Body of pancreas (tissue), 4 donors: ENCODE measurements around the gene TENM3. TPM values are rescaled to one million over a fixed set of nuclear protein-coding genes. Genes with fewer than 3 reads are reported as not detected.
A peak's percentile ranks its signal among the peaks of the same experiment; 100 is the strongest.

ENCODE experiments used
- ATAC-seq: fragments of 150-250 bp; one replicate; pipeline ENCODE4 v1.9.1; 2016
- DNase-seq, 4 donors: peaks; one replicate each; pipeline ENCODE4 v3.0.0-alpha.2; 2019
- H3K27ac ChIP-seq, 4 donors: fragments of 200-600 bp; sonication (generic); 1 replicate in 3 of 4; 2 replicates in 1 of 4; pipeline versions ENCODE4 v1.5.1 to v1.6.1; 2016 to 2019; ENCODE audit warnings: mild to moderate bottlenecking in 1 of 4, mixed read lengths in 1 of 4, moderate library complexity in 1 of 4
- H3K27me3 ChIP-seq, 2 donors: fragments of 200-600 bp; sonication (generic); one replicate each; pipeline ENCODE4 v1.6.0; 2016; ENCODE audit warnings: mild to moderate bottlenecking in 1 of 2
- H3K36me3 ChIP-seq, 2 donors: fragments of 200-600 bp; sonication (generic); replicated peaks in 1 of 2; 2 replicates each; pipeline ENCODE4 v1.5.1; 2016; ENCODE audit warnings: low read depth in 2 of 2; ENCODE audit not compliant: insufficient read depth in 1 of 2
- H3K4me1 ChIP-seq: fragments of 200-600 bp; sonication (generic); one replicate; pipeline ENCODE4 v1.6.0; 2016
- H3K4me3 ChIP-seq, 2 donors: fragments of 200-600 bp; sonication (generic); 1 replicate in 1 of 2; 2 replicates in 1 of 2; pipeline ENCODE4 v1.5.1; 2016 to 2019
- H3K9me3 ChIP-seq, 3 donors: fragments of 200-600 bp; sonication (generic); 1 replicate in 2 of 3; 2 replicates in 1 of 3; pipeline ENCODE4 v1.5.1; 2016
- CTCF ChIP-seq, 7 experiments: fragments of 450-650 bp in 4 of 7; fragments of 200-600 bp in 3 of 7; sonication (generic) in 3 of 7; IDR thresholded peaks; one replicate each; pipeline ENCODE4 v1.5.1; 2016 to 2019; ENCODE audit warnings: antibody characterized with exemption in 7 of 7
- POLR2A ChIP-seq, 3 donors: fragments of 450-650 bp; IDR thresholded peaks; one replicate each; pipeline ENCODE4 v1.6.1; 2016; ENCODE audit warnings: antibody characterized with exemption in 3 of 3, mild to moderate bottlenecking in 2 of 3
- WGBS, 2 donors: methylation state at CpG; one replicate each; pipeline ENCODE4 v1.1.5; 2017; 5-methylcytosine and 5-hydroxymethylcytosine counted together
- intact Hi-C: fragments of 100-400 bp; cut with DNase I; formaldehyde crosslinking; loops from one replicate; pipeline ENCODE4 v1.15.1; 2023
- total RNA-seq, 2 donors: library from RNA; depleted of rRNA; stranded (reverse); fragments of >200 nt; gene quantifications; one replicate each; pipeline ENCODE4 v1.1.0, GENCODE V29; 2016

TENM3 gene
- total RNA-seq, 2 donors from 2014 or later, result 2.3 to 9.6 TPM

DNA sequence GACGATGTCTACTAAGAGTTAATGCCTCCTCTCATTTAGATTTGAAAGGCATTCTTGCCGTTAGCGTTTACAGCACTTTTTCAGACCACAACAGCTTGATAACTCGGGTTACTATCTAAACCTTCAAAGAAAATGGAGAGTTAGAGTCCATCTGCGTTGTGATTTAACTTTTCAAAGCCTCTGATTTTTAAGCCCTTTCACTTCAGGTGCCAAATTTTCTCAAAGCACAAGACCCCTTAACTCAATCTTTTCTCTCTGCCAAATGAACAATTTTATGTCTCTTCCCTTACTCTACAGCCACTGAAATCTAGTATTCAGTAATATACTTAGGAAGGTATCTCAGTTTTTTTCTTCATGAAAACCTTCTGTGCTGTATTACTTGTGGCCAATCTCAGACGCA lies 310.5 kb downstream of the TENM3 start:
- Histone ChIP-seq H3K9me3 (no peaks in the 10 kb centered on the region), H3K36me3 (no peaks in the 10 kb centered on the region), H3K4me1 (no peaks in the 10 kb centered on the region), H3K27me3 (no peaks in the 10 kb centered on the region), H3K27ac (no peak overlapping the region), H3K4me3 (no peak overlapping the region)
- TF ChIP-seq CTCF (IDR thresholded peaks at IDR 0.05), result no peak
- DNase-seq (no peak), ATAC-seq (no peak)
- 33 to 39% methylated on average over 6 of the region's 6 CpGs for WGBS, 2 donors
- intact Hi-C loops, result no loop called here

- ATAC-seq, result no peak
- H3K27ac ChIP-seq, result no peak overlapping the region
- intact Hi-C loops, result no loop called here
- H3K4me3 ChIP-seq, result no peak overlapping the region
- H3K36me3 ChIP-seq, result no peaks in the 10 kb centered on the region
- 77% methylated on average over 7 of the region's 7 CpGs for WGBS, 2 donors
- no peaks in the 10 kb centered on the region for H3K9me3 ChIP-seq
- TF ChIP-seq CTCF (IDR thresholded peaks at IDR 0.05) (no peak), POLR2A (IDR thresholded peaks at IDR 0.05) (no peak)
- no peaks in the 10 kb centered on the region for H3K4me1 ChIP-seq
- H3K27me3 ChIP-seq, result no peaks in the 10 kb centered on the region
- no peak for DNase-seq
Measured at GRCh38 chr4:182554736-182555135, 311.5 kb downstream of the TENM3 start.

- Histone ChIP-seq H3K4me1 (no peaks in the 10 kb centered on the region), H3K36me3 (no peaks in the 10 kb centered on the region), H3K9me3 (no peaks in the 10 kb centered on the region), H3K27me3 (no peaks in the 10 kb centered on the region), H3K4me3 (no peak overlapping the region), H3K27ac (no peak overlapping the region)
- ATAC-seq (no peak), DNase-seq (peak in 1 of 4 donors; percentile 15)
- intact Hi-C loops, result no loop called here
- no peak for TF ChIP-seq POLR2A (IDR thresholded peaks at IDR 0.05)
- no peak for TF ChIP-seq CTCF (IDR thresholded peaks at IDR 0.05)
- 77 to 100% methylated on average over 1 of the region's 1 CpG for WGBS, 2 donors
Measured at GRCh38 chr4:182555997-182556418, 312.8 kb downstream of the TENM3 start.

DNA sequence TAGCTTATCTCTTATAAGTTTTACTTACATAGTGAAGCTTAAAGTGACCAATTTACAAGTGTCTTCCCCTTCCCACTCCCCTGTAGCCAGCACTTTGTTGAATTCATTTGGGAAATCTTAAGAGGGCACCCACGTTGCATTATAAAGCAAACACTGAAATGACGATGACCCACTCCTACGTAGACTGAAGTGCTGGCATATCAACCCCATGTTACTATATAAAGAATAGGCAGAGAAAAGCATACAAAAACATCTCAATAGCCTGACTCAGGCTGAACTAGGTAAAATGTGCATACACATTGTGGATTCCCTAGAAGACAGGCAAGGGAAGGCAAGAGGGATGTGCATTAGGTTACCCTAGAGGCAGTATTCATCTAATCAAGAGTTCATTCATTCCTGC lies 313.4 kb downstream of the TENM3 start:
- WGBS, 2 donors, result 77 to 78% methylated on average over 3 of the region's 3 CpGs
- TF ChIP-seq CTCF (IDR thresholded peaks at IDR 0.05) (no peak), POLR2A (IDR thresholded peaks at IDR 0.05) (no peak)
- intact Hi-C loops, result no loop called here
- Histone ChIP-seq H3K27me3 (no peaks in the 10 kb centered on the region), H3K4me3 (no peak overlapping the region), H3K9me3 (no peaks in the 10 kb centered on the region), H3K4me1 (no peaks in the 10 kb centered on the region), H3K36me3 (no peaks in the 10 kb centered on the region), H3K27ac (no peak overlapping the region)
- ATAC-seq (no peak), DNase-seq (no peak)

DNA sequence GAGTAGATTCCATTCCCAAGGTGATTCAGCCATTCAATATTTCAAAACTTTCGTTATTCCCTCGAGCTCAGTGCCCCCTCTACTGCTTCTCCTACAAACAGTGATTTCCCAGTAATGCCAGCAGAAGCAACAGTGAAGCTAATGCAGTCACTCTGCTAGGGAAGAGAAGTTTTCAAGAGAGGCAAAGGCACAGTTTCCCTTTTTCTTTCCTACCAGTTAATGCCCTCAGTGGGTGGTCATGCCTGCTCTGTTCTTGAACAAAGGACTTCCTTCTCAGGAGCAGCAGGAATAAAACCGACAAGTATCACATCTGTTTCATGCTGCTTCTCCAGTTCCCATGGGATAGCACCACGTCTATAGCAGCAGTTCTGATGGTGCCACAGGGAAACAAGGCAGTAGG lies 317.2 kb downstream of the TENM3 start:
- intact Hi-C loops, result no loop called here
- H3K36me3 ChIP-seq, result no peaks in the 10 kb centered on the region
- TF ChIP-seq POLR2A (IDR thresholded peaks at IDR 0.05), result no peak
- no peak for TF ChIP-seq CTCF (IDR thresholded peaks at IDR 0.05)
- ATAC-seq (no peak), DNase-seq (no peak)
- no peak overlapping the region for H3K4me3 ChIP-seq
- no peaks in the 10 kb centered on the region for H3K9me3 ChIP-seq
- H3K4me1 ChIP-seq, result no peaks in the 10 kb centered on the region
- no peaks in the 10 kb centered on the region for H3K27me3 ChIP-seq
- WGBS, 2 donors, result 54 to 66% methylated on average over 4 of the region's 4 CpGs
- H3K27ac ChIP-seq, result no peak overlapping the region
